Measurements from ENCODE around the gene GOLPH3L. TPM values are rescaled to one million over a fixed set of nuclear protein-coding genes. Genes with fewer than 3 reads are reported as not detected.
A peak's percentile ranks its signal among the peaks of the same experiment; 100 is the strongest.

GOLPH3L gene
- total and polyA plus RNA-seq, 4 donors = 13.8 to 37.2 (median 20.3) TPM

DNA sequence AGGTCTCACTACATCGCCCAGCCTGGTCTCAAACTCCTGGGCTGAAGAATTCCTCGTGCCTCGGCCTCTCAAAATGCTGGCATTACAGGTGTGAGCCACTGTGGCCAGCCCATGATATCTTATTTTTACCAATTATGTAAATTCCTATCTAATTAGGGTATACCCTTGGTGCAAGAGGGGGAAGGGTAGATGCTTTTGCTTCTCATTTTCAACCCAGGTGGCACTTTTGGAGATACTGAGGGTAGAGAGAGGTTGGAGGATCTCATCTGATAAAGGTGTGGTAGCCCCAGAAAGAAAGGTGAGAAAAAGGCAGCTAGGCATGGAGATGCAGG, 85.0 kb downstream of the GOLPH3L start:
- H3K9ac ChIP-seq (ENCODE audit: insufficient read depth in 1 of 2, low read length in 2 of 2) = no peak overlapping the region
- H3K27ac ChIP-seq (ENCODE audit: low read depth in 1 of 2, low read length in 1 of 2) = peak overlapping the region; percentile 74 to 94
- no peaks in the 10 kb centered on the region for H3K27me3 ChIP-seq (ENCODE audit: control insufficient read depth in 3 of 3, insufficient read depth in 3 of 3, low read length in 2 of 3)
- ATAC-seq (ENCODE audit: insufficient read depth, low FRiP score) = no peak
- WGBS, 2 donors = 73 to 83% methylated on average over 3 of the region's 3 CpGs
- TF ChIP-seq, protein P1, sequence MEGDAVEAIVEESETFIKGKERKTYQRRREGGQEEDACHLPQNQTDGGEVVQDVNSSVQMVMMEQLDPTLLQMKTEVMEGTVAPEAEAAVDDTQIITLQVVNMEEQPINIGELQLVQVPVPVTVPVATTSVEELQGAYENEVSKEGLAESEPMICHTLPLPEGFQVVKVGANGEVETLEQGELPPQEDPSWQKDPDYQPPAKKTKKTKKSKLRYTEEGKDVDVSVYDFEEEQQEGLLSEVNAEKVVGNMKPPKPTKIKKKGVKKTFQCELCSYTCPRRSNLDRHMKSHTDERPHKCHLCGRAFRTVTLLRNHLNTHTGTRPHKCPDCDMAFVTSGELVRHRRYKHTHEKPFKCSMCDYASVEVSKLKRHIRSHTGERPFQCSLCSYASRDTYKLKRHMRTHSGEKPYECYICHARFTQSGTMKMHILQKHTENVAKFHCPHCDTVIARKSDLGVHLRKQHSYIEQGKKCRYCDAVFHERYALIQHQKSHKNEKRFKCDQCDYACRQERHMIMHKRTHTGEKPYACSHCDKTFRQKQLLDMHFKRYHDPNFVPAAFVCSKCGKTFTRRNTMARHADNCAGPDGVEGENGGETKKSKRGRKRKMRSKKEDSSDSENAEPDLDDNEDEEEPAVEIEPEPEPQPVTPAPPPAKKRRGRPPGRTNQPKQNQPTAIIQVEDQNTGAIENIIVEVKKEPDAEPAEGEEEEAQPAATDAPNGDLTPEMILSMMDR (IDR thresholded peaks at IDR 0.05; ENCODE audit: control extremely low read depth, extremely low read depth) = no peak
- no peak overlapping the region for H3K4me3 ChIP-seq
- H3K4me1 ChIP-seq (ENCODE audit: control insufficient read depth in 5 of 5, insufficient read depth in 5 of 5, low read length in 5 of 5) = peaks cover 0 to 17% (median 4%) of the 10 kb centered on the region in 5 donors
- peaks cover 2 to 21% (median 3%) of the 10 kb centered on the region in 4 donors for H3K36me3 ChIP-seq (ENCODE audit: control insufficient read depth in 4 of 4, insufficient read depth in 4 of 4, low read length in 4 of 4)
- H3K9me3 ChIP-seq (ENCODE audit: control insufficient read depth in 4 of 4, insufficient read depth in 3 of 4, low read length in 3 of 4) = no peaks in the 10 kb centered on the region
- no peak for DNase-seq

DNA sequence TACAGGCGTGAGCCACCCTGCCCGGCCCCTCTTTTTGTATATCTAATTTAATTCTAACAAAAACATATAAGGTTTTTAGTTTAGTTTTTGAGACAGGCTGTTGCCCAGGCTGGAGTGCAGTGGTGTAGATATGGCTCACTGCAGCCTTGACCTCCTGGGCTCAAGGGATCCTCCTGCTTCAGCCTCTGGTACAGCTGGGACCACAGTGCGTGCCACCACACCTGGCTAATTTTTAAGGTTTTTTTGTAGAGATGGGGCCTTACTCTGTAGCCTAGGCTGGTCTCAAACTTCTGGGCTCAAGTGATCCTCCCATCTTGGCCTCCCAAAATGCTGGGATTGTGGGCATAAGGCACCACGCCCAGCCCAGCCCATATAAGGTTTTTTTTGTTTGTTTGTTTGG, 86.4 kb downstream of the GOLPH3L start:
- Histone ChIP-seq H3K27ac (ENCODE audit: low read depth in 1 of 2, low read length in 1 of 2) (peak overlapping the region; percentile 84 to 94), H3K4me1 (ENCODE audit: control insufficient read depth in 5 of 5, insufficient read depth in 5 of 5, low read length in 5 of 5) (peaks cover 0 to 17% (median 4%) of the 10 kb centered on the region in 5 donors), H3K9me3 (ENCODE audit: control insufficient read depth in 4 of 4, insufficient read depth in 3 of 4, low read length in 3 of 4) (no peaks in the 10 kb centered on the region), H3K4me3 (no peak overlapping the region), H3K36me3 (ENCODE audit: control insufficient read depth in 4 of 4, insufficient read depth in 4 of 4, low read length in 4 of 4) (peaks cover 0 to 17% (median under 1%) of the 10 kb centered on the region in 4 donors), H3K27me3 (ENCODE audit: control insufficient read depth in 3 of 3, insufficient read depth in 3 of 3, low read length in 2 of 3) (no peaks in the 10 kb centered on the region), H3K9ac (ENCODE audit: insufficient read depth in 1 of 2, low read length in 2 of 2) (no peak overlapping the region)
- TF ChIP-seq, protein P1 (IDR thresholded peaks at IDR 0.05; ENCODE audit: control extremely low read depth, extremely low read depth) = no peak
- WGBS, 2 donors = 94 to 96% methylated on average over 4 of the region's 4 CpGs
- ATAC-seq (ENCODE audit: insufficient read depth, low FRiP score) (no peak), DNase-seq (no peak)

DNA sequence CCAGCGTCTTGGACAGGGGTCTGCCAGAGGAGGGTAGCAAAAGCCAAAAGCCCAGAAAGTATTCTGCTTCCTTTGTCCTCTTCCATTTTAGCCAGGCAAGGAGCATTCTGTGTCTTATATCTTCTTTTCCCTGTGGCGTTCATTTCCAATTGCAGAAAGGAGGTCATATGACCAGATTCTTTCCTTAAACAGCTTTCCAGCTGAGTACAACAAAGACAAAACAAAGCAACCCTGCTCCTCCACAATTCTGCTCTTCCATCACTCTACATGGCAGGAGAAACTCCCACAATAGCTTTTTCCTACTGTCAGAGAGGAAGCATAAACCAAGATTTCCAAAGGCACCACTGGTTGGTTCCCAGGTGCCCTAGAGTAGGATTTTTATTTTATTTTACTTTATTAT, 87.2 kb downstream of the GOLPH3L start:
- no peaks in the 10 kb centered on the region for H3K9me3 ChIP-seq (ENCODE audit: control insufficient read depth in 4 of 4, insufficient read depth in 3 of 4, low read length in 3 of 4)
- H3K36me3 ChIP-seq (ENCODE audit: control insufficient read depth in 4 of 4, insufficient read depth in 4 of 4, low read length in 4 of 4) = peaks cover 0 to 12% (median under 1%) of the 10 kb centered on the region in 4 donors
- DNase-seq = peak in 2 of 3 donors; percentile 23 to 29
- H3K4me3 ChIP-seq = no peak overlapping the region
- no peak overlapping the region for H3K9ac ChIP-seq (ENCODE audit: insufficient read depth in 1 of 2, low read length in 2 of 2)
- H3K4me1 ChIP-seq (ENCODE audit: control insufficient read depth in 5 of 5, insufficient read depth in 5 of 5, low read length in 5 of 5) = peaks cover 0 to 14% (median 4%) of the 10 kb centered on the region in 5 donors
- no peaks in the 10 kb centered on the region for H3K27me3 ChIP-seq (ENCODE audit: control insufficient read depth in 3 of 3, insufficient read depth in 3 of 3, low read length in 2 of 3)
- TF ChIP-seq, protein P1 (IDR thresholded peaks at IDR 0.05; ENCODE audit: control extremely low read depth, extremely low read depth) = no peak
- peak overlapping the region in 1 of 2 donors; percentile 94 for H3K27ac ChIP-seq (ENCODE audit: low read depth in 1 of 2, low read length in 1 of 2)
- WGBS, 2 donors = 66 to 69% methylated on average over 2 of the region's 2 CpGs
- ATAC-seq (ENCODE audit: insufficient read depth, low FRiP score) = no peak

All from lung (tissue), 12 donors.